KOPT-K1 (cell line): ENCODE data around the gene SKIC8.

Source experiments
- H3K27ac ChIP-seq: fragments of 200-600 bp; sonication (generic); 2 replicates; pipeline ENCODE4 v1.5.1; 2016; ENCODE audit warnings: antibody characterized with exemption, mild to moderate bottlenecking, low read depth, low read length; ENCODE audit not compliant: poor library complexity, severe bottlenecking
- H3K36me3 ChIP-seq: fragments of 200-600 bp; sonication (generic); 2 replicates; pipeline ENCODE4 v1.5.1; 2017; ENCODE audit warnings: antibody characterized with exemption, mild to moderate bottlenecking, low read length, moderate library complexity; ENCODE audit not compliant: insufficient read depth
- H3K9me3 ChIP-seq: fragments of 200-600 bp; sonication (generic); 2 replicates; pipeline ENCODE4 v1.5.1; 2017; ENCODE audit warnings: antibody characterized with exemption, low read length, mild to moderate bottlenecking; ENCODE audit not compliant: insufficient read depth, poor library complexity, severe bottlenecking

Gene SKIC8

DNA sequence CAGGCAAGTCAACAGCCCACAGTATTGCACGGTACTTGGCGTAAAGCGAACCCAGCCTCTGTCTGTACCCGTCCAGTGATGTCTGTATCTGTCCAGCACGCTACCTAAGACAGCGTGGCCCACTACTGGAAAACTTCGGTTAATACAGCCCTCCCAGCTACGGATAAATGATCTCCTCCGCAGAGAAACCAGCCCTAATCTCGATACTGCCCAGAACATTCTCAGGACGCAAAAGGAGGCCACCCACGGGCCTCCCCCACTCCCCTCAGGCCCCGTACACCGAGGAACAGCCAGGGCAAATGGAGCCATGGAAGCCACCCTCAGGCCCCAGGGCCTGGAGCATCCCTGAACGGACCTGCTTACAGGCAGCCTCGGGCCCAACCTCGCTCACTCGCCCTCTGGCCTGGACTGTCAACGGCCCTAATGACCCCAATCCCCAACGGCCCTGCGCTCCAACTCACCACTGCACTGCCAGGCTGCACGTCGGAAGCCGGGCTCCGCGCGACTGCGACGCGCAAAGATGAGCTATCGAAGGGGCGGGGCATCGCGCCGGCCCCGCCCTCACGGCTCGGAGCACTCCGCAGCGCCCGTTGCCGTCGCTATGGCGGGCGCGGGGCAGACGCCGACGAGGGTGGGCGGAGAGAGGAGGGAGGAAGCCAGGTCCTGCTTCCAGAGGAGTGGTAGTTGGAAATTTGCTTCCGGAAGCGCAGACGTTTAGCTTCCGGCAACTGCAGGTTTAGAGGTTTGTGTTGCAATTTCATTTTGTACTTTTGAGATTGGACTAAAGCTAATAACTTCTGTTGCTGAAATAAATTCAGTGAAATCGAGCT lies at the start of gene SKIC8:
Gene SKIC8 (minus strand): TSS at position 509 of the 830 bp plus-strand sequence. CDS start 3,923 bp downstream, outside the sequence.
- Histone ChIP-seq H3K27ac (peak within 1 kb of the TSS; percentile 68), H3K9me3 (no peaks in the 10 kb centered on the region)

DNA sequence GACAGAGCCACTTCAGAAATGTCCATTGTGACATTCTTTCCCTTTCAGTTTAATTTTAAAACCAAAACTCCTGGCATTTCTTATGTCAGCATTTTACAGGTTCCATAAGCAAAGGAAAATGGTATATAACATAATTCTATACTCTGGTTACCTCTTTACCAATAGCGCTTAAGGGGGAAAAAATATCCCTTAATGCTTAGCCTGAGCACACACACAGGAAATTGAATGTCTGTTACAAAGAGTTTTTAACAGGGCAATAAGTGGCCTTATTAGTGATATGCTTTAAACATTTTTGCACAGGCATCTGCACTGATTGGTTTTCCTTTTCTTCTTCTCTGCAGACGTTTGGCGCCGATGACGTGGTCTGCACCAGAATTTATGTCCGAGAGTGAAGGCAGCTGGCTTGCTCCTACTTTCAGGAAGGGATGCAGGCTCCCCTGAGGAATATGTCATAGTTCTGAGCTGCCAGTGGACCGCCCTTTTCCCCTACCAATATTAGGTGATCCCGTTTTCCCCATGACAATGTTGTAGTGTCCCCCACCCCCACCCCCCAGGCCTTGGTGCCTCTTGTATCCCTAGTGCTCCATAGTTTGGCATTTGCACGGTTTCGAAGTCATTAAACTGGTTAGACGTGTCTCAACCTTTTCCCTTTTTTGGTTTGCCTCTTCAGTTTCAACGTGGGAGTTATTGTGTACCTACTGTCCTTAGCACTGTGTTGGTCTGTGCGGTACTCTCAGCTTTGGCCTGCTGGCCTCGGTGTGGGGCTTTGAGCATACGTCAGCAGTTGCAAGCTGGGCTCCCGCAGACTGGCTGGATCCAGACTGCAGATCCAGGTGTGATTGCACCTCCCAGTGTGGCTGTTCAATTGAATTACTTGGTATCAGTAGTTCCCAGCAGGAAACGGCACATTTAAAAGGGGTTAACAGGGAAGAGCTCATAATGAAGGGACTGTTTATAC lies 48.5 kb upstream of the SKIC8 start:
- H3K27ac ChIP-seq, result no peak overlapping the region
- H3K36me3 ChIP-seq, result no peaks in the 10 kb centered on the region
- no peaks in the 10 kb centered on the region for H3K9me3 ChIP-seq

More for the DNA sequence above, at the start of gene SKIC8:
- H3K36me3 ChIP-seq, result peaks cover 6% of the 10 kb centered on the region

DNA sequence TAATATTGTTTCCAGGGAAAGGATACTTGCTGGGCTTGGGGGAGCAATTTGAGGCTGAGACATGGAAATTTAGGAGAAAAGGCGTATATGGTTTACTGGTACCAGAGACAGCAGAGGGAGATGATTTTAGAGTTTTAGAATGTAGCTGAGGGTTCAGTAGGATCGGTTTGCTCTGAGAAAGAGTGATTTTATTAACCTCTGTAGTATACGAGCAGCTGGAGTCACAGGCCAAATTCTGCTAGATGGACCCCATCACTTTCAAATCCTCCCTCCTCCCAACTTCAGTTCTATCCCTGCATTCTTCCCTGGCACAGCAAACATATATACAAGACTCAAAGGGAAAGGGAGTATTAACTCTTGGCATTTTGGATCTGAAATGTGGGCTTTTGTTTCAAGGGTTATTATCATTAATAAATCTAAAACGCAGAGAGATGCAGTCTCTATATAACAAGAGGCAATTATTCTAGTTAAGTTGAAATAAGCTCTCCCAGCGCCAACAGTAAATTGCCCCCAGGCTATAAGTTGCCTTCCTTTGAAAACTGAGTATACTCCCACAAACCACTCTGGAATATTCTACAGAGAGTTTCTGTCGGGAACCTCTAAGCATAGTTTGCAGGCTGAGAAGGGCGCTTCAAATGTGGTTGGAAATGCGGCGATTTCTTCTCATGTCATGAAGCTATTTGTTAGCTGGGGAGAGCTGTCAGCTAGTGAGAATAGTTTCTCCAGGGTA lies 46.2 kb upstream of the SKIC8 start:
- no peaks in the 10 kb centered on the region for H3K36me3 ChIP-seq
- no peaks in the 10 kb centered on the region for H3K9me3 ChIP-seq
- H3K27ac ChIP-seq, result no peak overlapping the region

DNA sequence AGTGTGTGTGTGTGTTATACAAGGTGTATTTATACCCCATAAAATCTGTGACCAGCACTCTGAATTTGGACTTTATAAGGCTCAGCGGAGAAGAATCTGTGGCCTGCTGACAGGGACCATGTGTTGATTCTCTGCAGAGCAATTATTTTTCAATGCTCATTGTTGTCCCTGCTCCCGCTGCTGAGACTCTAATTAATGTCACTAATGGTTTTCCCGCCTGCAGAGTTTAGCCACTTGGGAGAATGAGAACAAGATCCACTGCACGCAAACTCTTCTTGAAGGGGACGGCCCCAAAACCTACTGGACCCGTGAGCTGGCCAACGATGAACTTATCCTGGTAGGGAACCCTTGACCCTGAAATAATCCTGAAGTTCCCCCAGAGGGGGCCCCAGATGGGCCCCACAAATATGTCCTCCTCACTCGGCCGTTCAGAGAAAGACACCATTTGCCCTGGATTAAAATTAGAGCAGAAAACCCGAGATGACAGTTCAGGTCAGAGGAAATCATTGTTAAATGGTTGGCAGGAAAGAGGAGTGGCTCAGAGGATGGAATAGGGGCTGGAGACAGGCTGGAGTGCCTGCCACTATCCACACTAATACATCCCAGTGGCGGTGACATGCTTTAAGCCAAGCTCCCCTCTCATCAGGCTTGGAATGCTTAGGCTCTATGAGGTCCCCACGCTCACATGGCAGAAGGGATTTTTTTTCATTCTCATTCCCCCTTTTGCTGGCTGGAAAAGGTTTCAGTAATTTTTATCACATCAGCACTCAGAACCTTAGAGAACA lies 44.1 kb upstream of the SKIC8 start:
- Histone ChIP-seq H3K9me3 (no peaks in the 10 kb centered on the region), H3K36me3 (no peaks in the 10 kb centered on the region), H3K27ac (no peak overlapping the region)

DNA sequence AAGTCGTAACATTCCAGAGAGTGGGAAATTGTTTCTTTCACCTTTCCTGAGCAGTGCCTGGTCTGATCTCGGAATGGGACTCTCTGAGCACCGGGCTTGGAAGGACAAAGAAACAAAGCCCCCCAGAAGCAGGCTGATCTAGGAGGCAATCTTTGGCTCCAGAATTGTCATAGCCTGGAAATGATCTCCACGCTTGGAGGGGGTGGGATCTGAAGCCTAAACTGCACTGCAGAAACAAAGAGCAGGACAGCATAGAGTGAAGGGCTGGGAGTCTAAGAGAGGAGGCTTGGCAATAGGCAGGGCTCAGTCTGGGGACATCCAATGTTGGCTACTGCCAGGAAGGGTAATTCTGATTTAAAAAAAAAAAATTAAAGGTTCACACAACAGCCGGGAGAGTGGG lies 42.6 kb upstream of the SKIC8 start:
- Histone ChIP-seq H3K9me3 (no peaks in the 10 kb centered on the region), H3K27ac (no peak overlapping the region), H3K36me3 (no peaks in the 10 kb centered on the region)

DNA sequence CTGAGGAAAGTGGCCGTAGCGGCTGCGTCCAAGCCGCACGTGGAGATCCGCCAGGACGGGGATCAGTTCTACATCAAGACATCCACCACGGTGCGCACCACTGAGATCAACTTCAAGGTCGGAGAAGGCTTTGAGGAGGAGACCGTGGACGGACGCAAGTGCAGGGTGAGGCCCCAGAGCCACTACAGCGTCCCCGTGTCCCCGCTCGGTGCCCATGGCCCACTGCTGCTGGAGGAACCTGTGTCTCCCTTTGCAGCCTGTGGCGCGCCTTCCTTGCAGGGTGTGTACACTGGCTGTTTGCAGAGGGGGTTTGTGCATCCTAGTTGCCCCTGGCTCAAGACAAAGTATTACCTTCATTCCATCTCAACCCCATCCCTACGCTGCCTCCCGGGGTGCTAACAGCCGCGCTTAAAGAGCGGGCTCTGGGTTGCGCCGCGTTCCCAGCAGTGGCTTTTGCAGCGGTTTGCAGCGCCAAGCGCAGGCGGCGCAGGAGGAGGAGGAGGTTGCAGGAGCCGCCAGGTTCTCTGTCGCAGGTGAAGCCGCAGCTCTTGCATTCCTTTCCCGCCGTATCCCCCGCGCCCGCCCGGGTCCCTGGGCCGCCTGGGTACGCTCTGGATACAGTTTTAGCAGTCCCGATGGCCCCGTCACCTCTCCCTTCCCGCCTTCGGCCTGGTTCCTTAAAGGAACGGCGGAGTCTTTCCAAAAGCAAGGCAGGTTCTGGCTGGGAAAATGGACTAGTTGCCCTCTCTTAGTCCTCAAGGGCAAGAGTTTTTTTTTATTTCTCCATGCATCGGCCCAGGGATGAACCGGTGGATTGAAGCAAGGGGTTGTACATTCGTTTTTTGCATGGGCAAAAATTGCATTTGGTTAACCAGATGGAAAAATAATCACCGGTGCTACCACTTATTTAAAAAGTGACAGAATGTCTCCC lies 41.9 kb upstream of the SKIC8 start:
- no peak overlapping the region for H3K27ac ChIP-seq
- H3K9me3 ChIP-seq, result no peaks in the 10 kb centered on the region
- no peaks in the 10 kb centered on the region for H3K36me3 ChIP-seq

DNA sequence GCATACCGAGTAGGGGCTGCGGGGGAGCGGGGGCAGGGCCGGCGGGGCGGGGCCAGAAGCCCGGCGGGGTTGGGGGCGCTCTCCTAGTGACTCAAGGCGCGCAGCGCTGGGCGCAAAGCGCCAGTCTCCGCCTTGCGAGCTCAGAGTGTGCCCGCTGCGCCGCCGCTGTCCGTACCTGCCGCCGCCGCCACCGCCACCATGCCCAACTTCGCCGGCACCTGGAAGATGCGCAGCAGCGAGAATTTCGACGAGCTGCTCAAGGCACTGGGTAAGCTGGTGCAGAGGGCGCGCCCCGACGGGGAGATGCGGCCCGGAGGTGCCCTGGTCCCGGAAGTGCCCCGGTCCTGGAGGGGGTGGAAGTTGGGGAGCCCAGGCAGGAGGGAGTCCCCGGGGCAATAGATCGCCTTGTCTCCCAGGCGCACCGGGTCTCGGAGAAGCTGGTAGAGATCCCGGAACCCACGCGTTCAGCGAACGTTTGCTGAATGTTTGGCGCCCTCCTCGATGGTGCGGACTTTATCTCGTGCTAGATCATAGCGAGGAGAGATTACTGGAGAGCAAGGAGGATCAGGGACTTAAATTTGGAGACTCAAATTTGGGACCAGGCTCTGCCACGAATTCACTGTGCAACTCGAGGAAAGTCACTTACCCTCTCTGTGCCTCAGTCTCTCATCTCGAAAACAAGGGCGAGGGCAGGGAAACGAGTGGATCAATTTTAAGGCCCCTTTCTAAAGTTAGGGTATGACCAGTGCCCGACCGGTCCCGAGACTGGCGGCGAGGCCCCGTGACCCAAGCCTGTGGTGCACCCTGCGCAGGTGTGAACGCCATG lies 41.0 kb upstream of the SKIC8 start, which contains the start of gene CRABP1:
Gene CRABP1 (plus strand): TSS at position 123 of the 826 bp plus-strand sequence. CDS start 76 bp downstream, at position 199.
- Histone ChIP-seq H3K27ac (no peak within 1 kb of the TSS), H3K36me3 (no peaks in the 10 kb centered on the region), H3K9me3 (no peaks in the 10 kb centered on the region)

DNA sequence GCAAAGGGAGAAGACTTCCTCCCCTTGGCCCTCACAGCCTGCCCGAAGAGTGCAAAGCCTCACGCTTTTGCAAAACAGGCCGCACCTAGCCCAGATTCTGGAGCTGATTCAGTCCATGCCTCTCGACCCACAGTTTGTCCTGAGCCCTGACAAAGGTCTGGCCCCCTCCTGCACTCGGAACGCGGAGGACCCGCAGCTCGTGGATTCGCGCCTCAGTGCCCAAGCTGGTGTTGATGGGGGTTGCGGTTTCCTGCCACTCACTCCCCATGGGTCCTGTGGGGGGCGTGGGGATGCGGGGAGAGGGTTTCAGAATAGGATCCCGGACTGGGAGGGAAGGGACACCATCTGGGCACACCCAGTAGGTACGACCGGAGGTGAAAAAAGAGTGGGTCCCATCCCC lies 40.1 kb upstream of the SKIC8 start:
- Histone ChIP-seq H3K9me3 (no peaks in the 10 kb centered on the region), H3K27ac (no peak overlapping the region)

DNA sequence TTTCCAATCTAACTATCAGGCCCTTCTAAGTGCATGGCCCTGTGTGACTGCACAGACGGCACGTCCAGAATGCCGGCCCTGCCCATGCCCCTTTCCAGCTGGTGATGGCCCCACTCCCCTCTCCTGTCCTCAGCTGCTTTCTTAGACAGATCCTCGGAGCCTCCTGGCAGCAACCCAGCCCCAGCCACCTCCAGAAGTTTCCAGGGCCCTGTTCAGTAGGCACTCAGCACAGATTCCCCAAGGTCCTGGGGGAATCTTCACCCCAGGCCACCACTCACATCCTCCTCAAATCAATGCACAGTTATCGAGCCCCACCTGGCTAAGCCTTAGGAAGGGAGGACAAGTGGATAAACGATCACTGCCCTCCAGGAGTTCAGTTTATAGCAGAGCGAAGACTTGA lies 39.4 kb upstream of the SKIC8 start:
- Histone ChIP-seq H3K27ac (no peak overlapping the region), H3K9me3 (no peaks in the 10 kb centered on the region), H3K36me3 (no peaks in the 10 kb centered on the region)

More for the DNA sequence above, 40.1 kb upstream of the SKIC8 start:
- no peaks in the 10 kb centered on the region for H3K36me3 ChIP-seq

DNA sequence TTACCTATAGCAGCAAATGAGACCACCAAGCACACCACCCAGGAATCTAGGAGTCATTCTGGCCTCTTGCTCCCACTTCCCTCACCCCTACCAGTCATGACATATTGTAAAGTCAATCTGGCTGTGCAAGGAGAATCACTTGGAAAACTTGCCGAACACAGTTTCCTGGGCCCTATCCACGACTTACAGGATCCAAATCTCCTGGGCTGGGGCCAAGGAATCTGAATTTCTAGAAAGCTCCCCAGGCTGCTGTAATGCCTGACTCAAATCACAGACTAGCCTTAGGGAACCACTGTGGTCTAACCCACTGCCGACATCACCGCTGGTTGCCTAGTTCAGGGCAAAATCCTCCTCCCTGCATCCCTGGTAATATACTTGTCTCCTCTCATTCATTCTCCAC lies 36.6 kb upstream of the SKIC8 start:
- H3K36me3 ChIP-seq, result no peaks in the 10 kb centered on the region
- no peak overlapping the region for H3K27ac ChIP-seq
- H3K9me3 ChIP-seq, result no peaks in the 10 kb centered on the region

DNA sequence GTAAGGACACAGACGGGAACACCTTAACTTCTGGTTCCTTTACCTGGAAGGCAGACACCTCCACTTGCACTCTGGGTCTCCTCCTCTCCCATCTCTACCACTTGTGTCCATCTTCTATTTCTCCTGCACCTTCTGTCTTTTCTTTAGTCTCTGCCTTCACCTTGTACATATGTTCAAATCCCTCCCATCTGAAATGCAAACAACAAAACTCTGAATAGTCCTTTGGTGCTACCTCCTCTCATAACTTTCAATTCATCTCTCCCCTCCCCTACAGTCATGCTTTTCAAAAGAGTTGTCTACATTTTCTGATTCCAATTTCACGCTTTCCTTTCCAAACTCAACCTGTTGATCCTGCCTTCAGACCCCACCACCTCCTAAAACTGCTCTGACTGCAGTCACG lies 35.4 kb upstream of the SKIC8 start:
- H3K36me3 ChIP-seq, result no peaks in the 10 kb centered on the region
- H3K9me3 ChIP-seq, result no peaks in the 10 kb centered on the region
- H3K27ac ChIP-seq, result no peak overlapping the region

DNA sequence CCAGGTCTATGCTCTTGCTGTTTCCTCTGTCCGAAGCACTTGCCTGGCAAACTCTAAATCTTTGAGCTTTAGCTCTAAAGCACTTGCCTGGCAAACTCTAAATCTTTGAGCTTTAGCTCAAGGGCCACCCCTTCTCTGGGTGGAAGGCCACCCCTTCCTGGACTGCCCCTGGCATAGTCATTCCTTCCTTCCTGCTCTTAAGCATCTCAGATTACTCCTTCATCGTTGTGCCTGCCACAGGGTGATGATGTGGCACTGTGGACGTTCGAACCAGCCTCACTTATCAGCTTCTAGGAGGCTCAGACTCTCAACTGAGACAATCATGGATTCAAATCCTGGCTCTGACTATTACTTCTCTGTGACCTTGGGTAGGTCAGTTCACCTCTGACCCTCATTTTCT lies 30.2 kb upstream of the SKIC8 start:
- Histone ChIP-seq H3K27ac (no peak overlapping the region), H3K9me3 (no peaks in the 10 kb centered on the region), H3K36me3 (no peaks in the 10 kb centered on the region)

DNA sequence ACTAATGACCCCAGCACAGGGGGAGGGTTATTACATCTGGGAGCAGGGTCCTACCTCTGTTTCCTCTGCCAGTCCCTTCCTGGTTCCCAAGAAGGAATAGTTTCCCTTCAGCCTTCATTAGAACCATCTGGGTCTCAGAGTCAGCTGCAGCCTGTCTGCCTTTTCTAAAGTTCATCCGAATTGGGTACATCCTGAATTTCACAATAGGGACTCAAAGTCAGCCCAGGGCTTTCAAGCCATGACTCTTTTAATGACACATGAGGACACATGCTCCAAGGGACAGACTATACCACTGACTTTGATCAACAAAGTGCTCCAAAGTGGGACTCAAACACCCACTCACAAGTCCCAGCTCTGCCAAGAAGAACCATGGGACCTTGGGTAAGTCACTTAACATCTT lies 28.1 kb upstream of the SKIC8 start:
- Histone ChIP-seq H3K27ac (no peak overlapping the region), H3K9me3 (no peaks in the 10 kb centered on the region), H3K36me3 (no peaks in the 10 kb centered on the region)
